HG03565 (cell line): ENCODE results near the gene DUXB.

Experiments
- ATAC-seq: cut with Tn5 transposase; IDR thresholded peaks from one replicate; pipeline ENCODE4 v1.9.1; 2021; ENCODE audit warnings: mild to moderate bottlenecking, moderate library complexity; ENCODE audit not compliant: unreplicated experiment

The DUXB gene, protein sequence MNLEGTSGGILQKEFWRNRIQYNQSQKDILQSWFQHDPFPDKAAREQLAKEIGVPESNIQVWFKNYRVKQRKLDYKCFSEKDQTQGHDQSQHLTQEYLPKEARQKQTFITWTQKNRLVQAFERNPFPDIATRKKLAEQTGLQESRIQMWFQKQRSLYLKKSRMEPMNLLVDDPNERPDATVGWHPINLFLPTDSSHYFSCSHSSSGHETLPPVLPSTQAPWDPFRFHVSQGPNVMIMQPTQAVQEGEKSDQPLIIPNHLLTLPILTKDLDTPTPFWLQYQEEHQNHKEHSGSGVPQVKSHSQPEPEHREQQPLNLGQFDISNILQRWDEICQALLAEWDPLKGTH

DNA sequence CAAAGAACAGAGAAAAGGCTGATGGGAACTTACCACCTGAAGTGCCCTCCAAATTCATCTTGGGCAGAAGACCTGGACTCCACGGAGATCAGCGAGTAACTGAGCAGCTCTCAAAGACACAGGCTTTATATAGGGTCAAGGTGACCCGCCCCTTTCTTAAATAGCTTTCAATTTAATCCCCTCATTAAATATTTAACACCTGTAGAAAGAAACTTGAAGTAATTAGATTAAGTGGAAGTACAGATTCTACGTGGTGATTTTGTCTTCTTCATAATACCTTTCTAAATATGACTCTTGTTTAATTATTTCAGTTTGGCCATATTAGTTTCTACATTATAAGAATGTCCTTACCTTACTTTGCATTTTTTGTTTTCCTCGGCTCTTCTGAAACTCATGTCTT is at the start of gene DUXB:
Gene DUXB (minus strand): TSS at position 101 of the 400 bp plus-strand sequence. CDS start 43 bp downstream, at position 58.
- no peak for ATAC-seq

DNA sequence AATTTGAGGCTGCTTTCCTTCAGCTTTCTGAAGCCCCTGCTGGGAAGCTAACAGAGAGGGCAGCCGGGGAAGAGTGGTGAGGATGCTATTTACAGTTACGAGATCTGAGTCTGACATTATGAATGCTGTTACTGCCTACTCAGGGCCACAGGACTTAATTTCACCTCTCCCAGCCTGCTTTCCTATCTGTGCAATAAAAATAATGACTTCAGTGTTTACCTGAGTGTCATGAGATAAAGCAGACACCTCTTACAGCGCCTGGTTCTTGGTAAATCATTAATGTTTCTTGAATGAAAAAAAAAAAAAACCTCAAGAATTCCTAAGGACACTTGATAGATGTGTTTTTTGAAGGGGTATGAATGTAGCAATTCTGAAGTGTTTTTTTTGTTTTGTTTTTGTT is 49.3 kb upstream of the DUXB start:
- no peak for ATAC-seq

GRCh38 chr16:75746359-75746758 is 45.1 kb upstream of the DUXB start:
- no peak for ATAC-seq

GRCh38 chr16:75745823-75746222 is 44.6 kb upstream of the DUXB start:
- peak; percentile 75 for ATAC-seq

- ATAC-seq: no peak
Measured at GRCh38 chr16:75745242-75745641, 44.0 kb upstream of the DUXB start.

GRCh38 chr16:75742424-75743047 is 41.3 kb upstream of the DUXB start:
- no peak for ATAC-seq

DNA sequence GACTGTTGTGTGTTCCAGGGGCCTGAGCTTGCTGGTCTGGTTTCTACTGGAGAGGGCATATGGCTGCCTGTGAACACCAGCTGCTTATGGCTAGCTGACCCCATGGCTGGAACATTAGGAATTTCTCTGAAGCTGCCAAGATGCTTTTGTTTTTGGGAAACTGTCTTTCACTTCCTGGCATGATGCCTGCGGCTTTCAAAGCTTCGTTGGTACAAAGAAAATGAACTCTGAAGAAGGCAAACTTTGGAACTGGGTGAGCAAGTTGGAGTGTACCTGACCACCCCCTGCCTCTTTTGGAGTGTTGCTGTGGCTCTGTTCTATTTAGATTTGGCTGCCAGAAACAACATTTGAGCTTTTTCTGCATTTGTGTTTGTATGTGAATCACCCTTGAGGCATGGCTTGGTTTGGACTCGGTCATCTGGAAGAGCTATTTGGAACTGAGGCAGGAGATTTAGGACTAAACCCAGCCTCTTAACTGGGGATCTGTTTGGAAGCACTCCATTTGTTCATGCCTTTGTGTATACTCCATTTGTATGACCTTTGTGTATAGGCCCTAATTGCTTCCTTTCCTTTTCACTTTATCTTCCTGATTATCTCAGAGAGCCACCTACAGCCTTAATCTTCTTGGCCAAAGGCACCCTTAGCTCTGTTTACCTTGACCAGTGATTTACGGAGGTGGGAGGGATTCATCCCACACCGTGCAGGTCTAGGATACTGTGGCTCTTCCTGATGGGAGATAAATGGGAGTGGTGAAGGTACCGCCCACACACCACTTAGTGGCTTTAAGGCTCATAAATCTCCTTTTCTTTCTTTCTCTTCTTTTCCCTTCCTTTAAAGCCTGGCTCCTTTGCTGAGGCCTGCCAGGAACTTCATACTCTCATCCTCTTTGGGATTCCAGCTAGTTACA is 32.3 kb upstream of the DUXB start:
- ATAC-seq: no peak

- ATAC-seq: no peak
Measured at GRCh38 chr16:75732871-75733270, 31.6 kb upstream of the DUXB start.

DNA sequence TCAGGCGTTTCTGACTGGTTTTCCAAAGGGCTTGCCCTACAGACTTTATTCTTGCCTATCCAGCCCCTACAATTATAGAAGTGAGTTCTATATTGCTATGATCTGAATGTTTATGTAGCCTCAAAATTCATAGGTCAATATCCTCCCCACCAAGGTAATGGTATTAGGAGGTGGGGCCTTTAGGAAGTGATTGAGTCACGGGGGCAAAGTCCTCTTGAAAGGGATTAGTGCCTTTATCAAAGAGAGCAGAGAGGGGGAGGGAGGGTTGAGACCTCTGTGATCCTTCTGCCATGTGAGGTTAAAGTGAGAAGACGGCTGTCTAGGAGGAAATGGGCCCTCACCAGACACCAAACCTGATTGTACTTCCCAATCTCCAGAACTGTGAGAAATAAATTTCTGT is 26.0 kb upstream of the DUXB start:
- ATAC-seq: no peak

DNA sequence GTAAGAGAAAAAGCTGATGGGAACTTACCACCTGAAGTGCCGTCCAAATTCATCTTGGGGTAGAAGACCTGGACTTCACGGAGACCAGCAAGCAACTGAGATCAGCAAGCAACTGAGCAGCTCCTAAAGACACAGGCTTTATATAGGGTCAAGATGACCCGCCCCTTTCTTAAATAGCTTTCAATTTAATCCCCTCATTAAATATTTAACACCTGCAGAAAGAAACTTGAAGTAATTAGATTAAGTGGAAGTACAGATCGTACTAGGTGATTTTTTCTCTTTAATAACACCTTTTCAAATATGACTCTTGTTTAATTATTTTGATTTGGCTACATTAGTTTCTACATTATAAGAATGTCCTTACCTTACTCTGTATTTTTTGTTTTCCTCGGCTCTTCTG is 25.1 kb upstream of the DUXB start, which contains the start of gene CPHXL:
Gene CPHXL (minus strand): TSS at position 101 of the 400 bp plus-strand sequence. CDS start 48 bp downstream, at position 53.
- ATAC-seq: no peak

- no peak for ATAC-seq
Measured at GRCh38 chr16:75718452-75718851, 17.2 kb upstream of the DUXB start.

- no peak for ATAC-seq
Measured at GRCh38 chr16:75714661-75715060, 13.4 kb upstream of the DUXB start.

DNA sequence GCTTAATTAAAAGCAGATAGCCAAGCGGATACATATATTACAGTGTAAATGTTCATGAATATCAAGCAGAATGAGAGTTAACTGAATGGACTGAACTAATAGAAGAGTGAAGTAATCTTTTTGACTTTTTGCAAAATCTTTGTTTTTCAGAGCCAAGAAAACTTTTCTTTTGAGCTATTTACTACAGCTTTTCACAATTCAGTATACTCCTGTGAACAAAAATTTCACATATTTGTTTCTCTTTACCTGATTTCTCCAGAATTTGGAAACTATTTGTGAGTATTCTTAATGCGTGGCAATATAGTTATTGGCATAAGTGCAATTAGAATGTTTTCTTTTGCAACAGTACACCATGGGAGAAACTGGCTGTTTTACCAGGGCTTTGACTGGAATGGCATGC is 9.1 kb upstream of the DUXB start:
- ATAC-seq: no peak

DNA sequence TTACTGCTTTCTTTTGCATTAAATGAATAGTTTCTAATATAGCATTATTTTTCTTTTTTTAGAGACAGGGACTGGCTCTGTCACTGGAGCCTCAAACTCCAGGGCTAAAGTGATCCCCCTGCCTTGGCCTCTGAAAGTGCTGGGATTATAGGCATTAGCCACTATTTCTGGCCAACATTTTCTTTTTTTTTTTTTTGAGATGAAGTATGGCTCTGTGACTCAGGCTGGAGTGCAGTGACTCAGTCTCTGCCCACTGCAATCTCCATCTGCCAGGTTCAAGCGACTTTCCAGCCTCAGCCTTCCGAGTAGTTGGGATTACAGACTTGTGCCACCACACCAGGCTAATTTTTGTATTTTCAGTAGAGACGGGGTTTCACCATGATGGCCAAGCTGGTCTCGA is 2.0 kb upstream of the DUXB start:
- ATAC-seq: no peak

- ATAC-seq: no peak
Measured at GRCh38 chr16:75702242-75702641, 981 bp upstream of the DUXB start.

DNA sequence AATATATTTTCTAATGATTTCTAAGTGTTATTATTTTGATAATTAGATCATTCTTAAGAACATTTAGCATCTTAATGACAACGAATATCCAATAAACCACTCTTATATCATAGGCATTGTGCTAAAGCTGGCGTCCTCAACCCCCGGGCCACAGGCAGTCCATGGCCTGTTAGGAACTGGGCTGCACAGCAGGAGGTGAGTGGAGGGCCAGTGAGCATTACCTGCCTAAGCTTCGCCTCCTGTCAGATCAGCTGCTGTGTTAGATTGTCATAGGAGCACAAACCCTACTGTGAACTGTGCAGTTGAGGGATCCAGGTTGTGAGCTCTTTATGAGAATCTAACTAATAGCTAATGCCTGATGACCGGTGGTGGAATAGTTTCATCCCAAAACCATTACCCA is 3.7 kb downstream of the DUXB start:
- ATAC-seq: no peak

GRCh38 chr16:75695708-75696107 is 5.6 kb downstream of the DUXB start:
- no peak for ATAC-seq

DNA sequence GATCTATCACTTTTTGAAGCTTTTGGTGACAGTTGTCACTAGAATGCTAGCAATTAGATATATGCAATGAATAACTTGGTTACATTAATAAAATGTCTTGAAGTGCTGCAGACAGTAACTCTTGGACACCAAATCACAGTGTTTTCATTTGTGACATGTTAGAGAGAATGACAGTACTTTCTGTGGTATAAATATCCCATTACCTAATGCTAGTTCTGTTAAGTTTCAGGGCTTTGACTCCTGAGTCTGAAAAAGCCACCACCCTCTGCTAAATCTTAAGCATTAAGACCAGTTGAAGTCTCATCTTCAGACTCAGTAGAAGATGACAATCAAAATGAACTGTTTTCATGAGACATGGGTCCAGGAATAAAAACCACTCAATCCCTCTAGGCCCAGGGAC is 13.9 kb downstream of the DUXB start:
- ATAC-seq: peak; percentile 59

GRCh38 chr16:75682308-75682707 is 19.0 kb downstream of the DUXB start:
- no peak for ATAC-seq

DNA sequence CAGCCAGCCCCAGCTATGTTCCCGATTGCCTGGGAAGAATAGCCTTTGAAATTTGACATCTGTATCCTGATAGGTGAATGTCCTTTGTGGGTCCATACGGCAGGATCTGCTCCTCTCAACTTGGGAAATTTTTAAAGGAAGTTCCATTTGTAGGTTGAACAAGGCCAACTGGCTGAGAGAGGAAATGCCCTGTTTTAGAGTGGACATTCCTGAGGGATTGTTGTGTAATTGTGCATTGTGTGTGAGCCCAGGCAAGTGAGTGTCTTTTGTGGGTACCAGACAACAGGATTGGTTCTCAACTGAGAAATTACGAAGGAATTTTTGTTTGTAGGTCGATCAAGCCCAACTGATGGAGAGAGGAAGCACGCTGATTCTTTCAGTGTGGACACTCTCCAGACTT is 21.9 kb downstream of the DUXB start:
- no peak for ATAC-seq

- no peak for ATAC-seq
Measured at GRCh38 chr16:75676909-75677308, 24.4 kb downstream of the DUXB start, which contains the start of gene CPHXL2. Gene CPHXL2, minus strand, starts transcription at chr16:75677009. Its CDS starts 10 bp downstream, at chr16:75676999.
